ENCODE results near the gene TTC33. TPM values are rescaled to one million over a fixed set of nuclear protein-coding genes. Genes with fewer than 3 reads are reported as not detected.
"Not testable (repeated sequence)": the region's sequence is repeated elsewhere in the genome, so short reads cannot be mapped to it uniquely, and the experiment has no call there.

TTC33 gene
- polyA plus RNA-seq, 12 donors: 20.8 to 27.2 (median 22.5) TPM; not detected in 1

DNA sequence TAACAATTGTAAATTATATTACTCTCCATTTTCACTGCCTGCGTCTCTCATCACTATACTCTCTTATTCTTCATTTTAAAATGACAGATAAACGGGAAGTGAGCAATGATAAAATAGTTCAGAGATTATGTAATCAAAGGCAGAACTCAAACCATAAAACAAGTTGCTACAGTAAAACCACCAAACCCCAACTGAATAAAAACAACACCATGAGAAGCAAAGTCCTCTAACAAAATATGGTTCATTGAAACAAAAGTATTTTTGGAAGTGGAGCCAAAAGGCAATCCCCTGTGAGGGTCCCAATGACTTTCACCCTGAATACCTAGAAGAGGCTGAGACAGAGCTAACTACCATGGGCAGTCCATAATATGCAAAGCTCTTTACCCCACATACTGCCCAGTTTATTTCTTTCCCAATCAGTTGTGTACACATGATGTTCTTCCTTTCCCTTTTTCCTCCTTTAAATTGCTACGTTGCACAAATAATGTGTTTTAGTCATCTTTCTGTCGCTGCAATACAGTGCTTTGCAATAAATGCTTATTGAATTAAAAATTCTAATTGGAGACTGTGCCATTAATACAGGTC, 140.1 kb downstream of the TTC33 start:
- no peak for DNase-seq

DNA sequence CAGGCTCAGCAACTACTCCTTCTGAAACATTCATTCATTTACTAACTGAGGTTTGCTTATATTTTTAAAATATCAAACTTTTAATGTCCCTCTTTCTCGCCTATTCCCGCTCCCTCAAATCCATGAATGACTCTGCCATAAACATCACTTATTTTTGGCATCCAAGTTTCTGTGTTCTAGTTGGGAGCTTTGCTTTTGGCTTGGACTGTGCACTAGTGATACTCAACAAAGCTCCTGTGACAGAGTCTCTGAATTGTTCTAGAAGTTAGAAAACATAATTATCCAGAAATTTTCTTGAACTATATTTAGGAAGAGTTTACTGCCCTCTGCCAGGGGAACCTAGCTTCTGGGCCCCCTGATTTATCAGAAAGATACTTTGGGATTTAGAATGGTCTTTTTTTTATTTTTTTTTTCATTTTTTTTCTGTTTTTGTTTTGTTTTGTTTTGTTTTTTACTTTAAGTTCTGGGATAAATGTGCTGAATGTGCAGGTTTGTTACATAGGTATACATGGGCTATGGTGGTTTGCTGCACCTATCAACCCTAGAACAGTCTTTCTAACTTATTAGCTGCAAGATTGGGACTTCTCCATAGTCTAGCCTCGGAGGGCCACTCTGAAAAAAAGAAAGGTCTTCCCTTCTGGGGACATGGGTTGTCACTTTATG, 140.7 kb downstream of the TTC33 start:
- no peak for DNase-seq

- peak; percentile 26 for DNase-seq
Measured at GRCh38 chr5:40614466-40614865, 141.3 kb downstream of the TTC33 start.

DNA sequence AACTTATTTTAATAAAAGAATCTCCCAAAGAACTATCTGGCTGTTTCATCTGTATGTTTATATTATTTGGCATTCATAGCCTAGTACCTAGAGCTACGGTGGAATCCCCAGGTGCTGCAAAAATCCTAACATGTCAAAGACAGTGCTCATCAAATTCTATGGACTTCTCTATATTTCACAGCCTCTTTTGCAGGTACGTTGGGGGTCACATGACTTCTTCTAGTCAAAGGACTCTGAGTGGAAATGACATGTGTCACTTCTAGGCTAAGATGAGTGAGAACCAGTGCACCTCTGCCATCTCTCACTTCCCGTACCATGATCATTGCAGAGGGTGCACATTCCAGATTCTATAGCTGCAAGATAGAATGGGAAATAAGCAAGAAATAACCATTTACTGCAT, 148.6 kb downstream of the TTC33 start:
- no peak for DNase-seq

DNA sequence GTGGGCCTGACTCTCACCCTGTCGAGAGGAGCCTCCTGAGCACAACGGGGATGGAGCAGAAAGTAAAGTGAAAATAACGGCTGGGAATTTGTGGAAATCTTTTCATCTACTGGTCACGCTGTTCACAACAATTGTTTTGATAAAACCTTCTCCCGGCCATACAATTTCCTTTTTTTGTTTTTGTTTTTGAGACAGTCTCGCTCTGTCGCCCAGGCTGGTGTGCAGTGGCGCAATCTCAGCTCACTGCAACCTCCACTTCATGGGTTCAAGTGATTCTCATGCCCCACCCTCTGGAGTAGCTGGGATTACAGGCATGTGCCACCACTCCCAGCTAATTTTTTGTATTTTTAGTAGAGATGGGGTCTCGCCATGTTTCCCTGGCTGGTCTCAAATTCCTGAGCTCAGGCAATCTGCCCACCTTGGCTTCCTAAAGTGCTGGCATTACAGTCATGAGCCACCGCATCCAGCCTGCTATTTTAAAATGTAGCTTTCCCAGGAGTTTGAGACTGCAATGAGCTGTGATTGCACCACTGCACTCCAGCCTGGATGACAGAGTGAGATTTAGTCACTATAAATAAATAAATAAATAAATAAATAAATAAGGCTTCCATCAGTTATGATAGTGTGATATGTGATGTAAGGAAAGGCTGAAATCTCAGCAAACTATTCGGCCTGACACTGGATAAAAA, 149.5 kb downstream of the TTC33 start:
- DNase-seq: no peak

DNA sequence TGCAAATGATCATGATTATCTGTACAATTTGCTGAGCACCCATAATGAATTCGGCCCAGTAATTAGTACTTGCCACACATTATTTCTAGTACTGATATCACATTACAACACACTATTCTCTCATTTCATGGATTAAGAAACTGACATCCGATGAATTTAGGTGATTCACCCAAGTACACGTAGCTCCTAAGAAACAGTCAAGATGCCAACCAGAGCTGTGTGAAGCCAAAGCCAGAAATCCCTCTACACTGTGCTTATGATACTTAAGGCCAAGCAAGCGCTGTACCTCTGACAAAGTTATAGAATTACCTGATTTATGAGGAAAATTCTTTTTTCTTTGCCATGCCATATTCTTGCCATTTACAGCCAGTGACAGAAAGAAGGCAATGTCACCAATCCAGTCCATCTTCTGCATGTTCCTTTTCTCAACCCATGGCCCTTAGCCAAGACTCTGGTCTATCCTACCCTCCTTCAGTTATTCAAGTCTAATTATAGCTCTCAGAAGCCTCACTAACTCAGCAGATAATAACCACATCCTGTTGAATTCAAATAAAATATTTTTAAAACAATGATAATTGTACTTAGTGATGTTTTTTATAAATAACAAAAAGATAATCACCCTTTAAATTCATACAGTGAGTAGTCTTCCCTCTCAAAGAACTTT, 150.3 kb downstream of the TTC33 start:
- no peak for DNase-seq

- DNase-seq: no peak
Measured at GRCh38 chr5:40603378-40603777, 152.4 kb downstream of the TTC33 start.

DNA sequence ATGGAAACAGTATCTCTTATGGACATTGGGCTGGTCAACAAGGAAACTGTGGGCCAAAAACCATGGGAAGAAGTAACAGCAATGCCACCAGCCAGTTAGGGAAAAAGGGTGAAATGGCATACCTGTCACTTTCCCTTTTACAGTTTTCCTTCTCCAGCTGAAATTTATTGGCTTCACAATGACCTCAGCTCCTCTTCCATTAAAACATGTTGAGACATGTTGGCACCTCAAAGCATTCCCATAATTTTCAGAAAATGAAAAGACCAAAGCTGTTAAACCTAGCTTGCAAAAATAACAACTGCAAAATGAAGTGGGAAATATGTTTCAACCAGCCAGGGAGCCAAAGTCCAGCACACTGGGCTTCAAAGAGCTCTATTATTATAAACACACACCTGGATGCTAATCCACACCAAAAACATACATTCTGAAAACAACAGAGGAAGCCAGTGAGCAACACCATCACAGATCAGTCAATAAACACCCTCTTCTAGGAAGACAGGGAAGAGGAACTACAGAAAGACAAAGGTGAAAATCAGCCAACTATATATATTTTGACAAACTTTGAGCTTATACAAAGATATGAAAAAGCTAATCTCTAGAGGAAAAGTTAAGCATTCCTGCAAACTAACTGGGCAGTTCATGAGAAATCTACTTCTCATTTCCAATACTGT, 154.4 kb downstream of the TTC33 start:
- no peak for DNase-seq

DNA sequence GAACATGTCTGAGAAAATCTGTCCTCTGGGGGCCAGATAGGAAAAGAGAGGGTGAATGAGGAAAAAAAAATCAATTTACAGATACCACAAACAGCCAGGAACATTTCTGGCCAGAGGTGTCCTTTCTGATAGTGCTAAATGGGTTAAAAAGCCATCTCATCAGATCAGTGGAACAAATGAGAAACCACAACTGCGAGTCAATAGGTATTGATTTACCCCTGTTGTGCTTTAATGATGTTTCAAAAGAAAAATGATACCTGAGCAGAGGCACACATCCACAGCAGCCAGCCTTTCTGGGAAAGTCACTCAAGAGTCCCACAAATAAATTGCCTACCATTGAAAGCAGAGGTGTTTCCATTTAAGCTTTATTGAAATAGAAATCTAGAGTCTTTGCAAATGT, 155.4 kb downstream of the TTC33 start:
- no peak for DNase-seq

- DNase-seq: no peak
Measured at GRCh38 chr5:40599676-40600075, 156.1 kb downstream of the TTC33 start.

GRCh38 chr5:40594811-40595210, 160.9 kb downstream of the TTC33 start:
- DNase-seq: no peak

DNA sequence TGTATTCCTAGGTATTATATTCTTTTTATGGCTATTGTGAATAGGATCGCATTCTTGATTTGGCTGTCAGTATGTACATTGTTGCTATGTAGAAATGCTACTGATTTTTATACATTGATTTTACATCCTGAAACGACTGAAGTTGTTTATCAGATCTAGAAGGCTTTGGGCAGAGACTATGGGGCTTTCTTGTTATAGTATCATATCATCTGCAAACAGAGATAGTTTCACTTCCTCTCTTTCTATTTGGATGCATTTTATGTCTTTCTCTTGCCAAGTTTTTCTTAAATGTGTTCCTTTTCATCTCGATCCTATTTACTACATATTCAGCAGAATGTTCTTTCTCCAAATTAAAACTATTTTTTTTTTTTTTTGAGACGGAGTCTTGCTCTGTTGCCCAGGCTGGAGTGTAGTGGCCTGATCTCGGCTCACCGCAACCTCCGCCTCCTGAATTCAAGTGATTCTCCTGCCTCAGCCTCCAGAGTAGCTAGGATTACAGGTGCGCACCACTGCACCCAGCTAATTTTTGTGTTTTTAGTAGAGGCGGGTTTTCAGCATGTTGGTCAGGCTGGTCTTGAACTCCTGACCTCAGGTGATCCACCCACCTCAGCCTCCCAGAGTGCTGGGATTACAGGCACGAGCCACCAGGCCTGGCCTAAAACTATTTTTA, 163.9 kb downstream of the TTC33 start:
- DNase-seq: not testable (repeated sequence)

- DNase-seq: no peak
Measured at GRCh38 chr5:40587376-40587775, 168.4 kb downstream of the TTC33 start.

DNA sequence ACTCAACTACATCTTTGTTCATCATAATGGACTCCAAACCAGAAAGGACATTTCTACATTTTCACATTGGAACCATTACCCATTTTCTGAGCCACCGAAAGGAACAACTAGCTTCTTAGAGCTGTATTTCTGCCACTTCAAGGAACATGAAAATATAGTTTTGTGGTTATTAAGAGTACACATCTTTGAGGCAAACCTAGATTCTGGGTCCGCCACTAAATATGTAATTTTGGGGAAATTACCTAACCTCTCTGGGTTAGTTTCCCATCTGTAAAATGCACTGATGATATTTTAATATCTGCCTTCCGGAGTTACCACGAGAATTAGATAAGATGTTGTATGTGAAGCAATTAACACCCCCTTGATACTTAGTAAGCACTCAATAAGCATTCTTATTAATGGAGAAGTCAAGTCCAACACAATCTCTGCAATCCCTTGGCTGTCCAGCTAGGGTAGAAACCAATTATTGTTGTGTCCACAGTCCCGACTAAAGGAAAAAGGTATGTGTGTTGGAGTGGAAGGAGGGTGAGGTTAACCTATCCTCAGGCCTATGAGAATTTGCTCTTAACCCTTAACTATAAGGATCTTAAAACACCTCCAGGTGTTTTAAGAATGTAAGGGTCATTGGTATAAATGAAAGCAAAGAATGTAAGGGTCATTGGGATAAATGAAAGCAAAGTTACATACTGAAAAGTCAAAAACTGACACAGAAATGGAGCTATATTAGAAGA, 170.1 kb downstream of the TTC33 start:
- no peak for DNase-seq

DNA sequence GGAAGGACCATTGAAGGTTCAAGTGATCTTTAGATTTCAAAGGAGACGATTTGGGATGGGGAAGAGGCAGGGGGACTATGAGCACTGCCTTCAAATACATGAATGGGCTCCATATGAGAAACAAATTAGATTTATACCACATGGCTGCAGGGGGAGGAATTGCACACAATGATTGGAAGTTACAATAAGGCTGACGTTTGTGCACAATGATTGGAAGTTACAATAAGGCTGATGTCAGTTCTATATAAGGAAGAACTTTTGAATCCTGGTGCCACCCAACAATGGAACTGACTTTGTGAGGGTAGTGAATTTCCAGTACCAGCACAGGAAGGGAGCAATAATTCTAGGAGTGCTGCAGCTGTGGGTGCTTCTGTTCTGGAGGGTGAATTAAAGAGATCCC, 171.7 kb downstream of the TTC33 start:
- DNase-seq: no peak

DNA sequence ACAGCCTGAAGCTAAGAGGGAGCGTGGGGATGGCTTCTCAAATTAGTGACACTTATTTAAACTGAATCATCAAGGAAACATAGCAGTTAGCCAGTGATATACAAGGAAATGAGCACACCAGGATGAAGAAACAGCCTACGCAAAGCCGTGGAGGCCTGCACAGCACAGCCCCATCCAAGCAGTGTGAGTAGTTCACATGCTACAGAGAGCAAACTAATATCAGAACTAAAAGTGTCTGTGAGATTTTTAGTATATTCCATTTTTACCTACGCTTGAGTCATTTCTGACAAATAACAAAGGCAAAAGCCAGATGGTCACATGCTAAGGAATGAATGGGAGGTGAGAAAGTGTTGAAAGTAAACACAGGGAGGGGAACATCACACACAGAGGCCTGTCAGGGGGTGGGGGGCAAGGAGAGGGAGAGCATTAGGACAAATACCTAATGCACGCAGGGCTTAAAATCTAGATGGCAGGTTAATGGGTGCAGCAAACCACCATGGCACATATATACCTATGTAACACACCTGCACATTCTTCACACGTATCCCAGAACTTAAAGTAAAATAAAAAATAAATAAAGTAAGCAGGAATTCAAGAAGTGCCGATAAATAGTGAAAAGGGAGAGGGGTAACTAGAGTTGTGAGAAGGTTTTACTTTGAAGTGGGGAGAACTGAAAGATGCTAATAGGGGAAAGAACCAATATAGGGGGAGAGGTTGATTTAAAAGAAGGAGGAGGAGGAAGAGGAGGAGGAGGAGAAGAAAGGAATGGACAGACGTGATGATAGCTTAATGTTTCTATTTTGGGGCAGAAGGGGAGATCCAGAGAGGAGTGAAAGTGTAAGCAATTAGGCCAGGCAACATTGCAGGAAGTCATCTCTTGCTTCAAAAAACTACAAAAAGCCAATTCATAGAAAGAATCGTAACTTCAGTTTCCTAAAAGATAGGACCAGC, 177.0 kb downstream of the TTC33 start:
- DNase-seq: no peak

- no peak for DNase-seq
Measured at GRCh38 chr5:40577718-40578117, 178.0 kb downstream of the TTC33 start.

DNA sequence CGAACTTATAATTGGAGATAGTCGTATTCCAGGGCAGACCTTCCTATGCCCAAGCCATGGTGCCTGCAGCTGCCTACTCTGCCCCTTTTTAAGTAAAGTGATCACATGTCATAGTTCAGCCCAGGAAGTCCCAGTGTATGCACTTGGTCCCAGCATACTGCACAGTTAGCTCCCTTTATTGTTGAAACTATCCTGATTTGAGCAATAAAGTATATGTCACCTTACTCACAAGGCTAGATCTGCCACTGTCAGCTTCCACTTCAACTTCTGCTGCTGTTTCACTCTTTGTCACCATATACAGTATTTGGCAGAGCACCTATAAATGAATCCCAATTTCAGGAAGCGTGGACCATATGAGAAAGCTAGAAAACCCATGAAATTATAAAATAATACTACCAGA, 179.8 kb downstream of the TTC33 start:
- DNase-seq: no peak

GRCh38 chr5:40575411-40575810, 180.3 kb downstream of the TTC33 start:
- DNase-seq: no peak

GRCh38 chr5:40572937-40573336, 182.8 kb downstream of the TTC33 start:
- peak; percentile 75 for DNase-seq

Measured in muscle of arm (tissue), 12 donors.